ENCODE results near the gene PTCD3.

The PTCD3 gene

GRCh38 chr2:86069783-86070339 lies 36.2 kb upstream of the PTCD3 start:
- Histone ChIP-seq H3K4me3 (ENCODE audit: low read length) (no peak overlapping the region), H3K9me3 (ENCODE audit: control insufficient read depth, insufficient read depth, low read length) (no peaks in the 10 kb centered on the region), H3K36me3 (ENCODE audit: control insufficient read depth, insufficient read depth, low read length) (peaks cover 32% of the 10 kb centered on the region), H3K27ac (ENCODE audit: low read length) (no peak overlapping the region), H3K4me1 (ENCODE audit: control insufficient read depth, insufficient read depth, low read length) (no peaks in the 10 kb centered on the region), H3K27me3 (ENCODE audit: control insufficient read depth, insufficient read depth, low read length) (no peaks in the 10 kb centered on the region)
- DNase-seq (ENCODE audit: low read depth, low spot score): no peak
- WGBS (ENCODE audit: insufficient coverage, insufficient read length): no CpG with 5 or more reads among the region's 16 CpGs

GRCh38 chr2:86070868-86071267 lies 35.2 kb upstream of the PTCD3 start:
- Histone ChIP-seq H3K27me3 (ENCODE audit: control insufficient read depth, insufficient read depth, low read length) (no peaks in the 10 kb centered on the region), H3K4me3 (ENCODE audit: low read length) (no peak overlapping the region), H3K36me3 (ENCODE audit: control insufficient read depth, insufficient read depth, low read length) (peaks cover 31% of the 10 kb centered on the region), H3K27ac (ENCODE audit: low read length) (no peak overlapping the region), H3K4me1 (ENCODE audit: control insufficient read depth, insufficient read depth, low read length) (no peaks in the 10 kb centered on the region), H3K9me3 (ENCODE audit: control insufficient read depth, insufficient read depth, low read length) (no peaks in the 10 kb centered on the region)
- no CpG with 5 or more reads among the region's 2 CpGs for WGBS (ENCODE audit: insufficient coverage, insufficient read length)
- DNase-seq (ENCODE audit: low read depth, low spot score): no peak

GRCh38 chr2:86072271-86072858 lies 33.7 kb upstream of the PTCD3 start:
- no peaks in the 10 kb centered on the region for H3K4me1 ChIP-seq (ENCODE audit: control insufficient read depth, insufficient read depth, low read length)
- WGBS (ENCODE audit: insufficient coverage, insufficient read length): no CpG with 5 or more reads among the region's 9 CpGs
- H3K4me3 ChIP-seq (ENCODE audit: low read length): no peak overlapping the region
- no peak for DNase-seq (ENCODE audit: low read depth, low spot score)
- H3K27ac ChIP-seq (ENCODE audit: low read length): no peak overlapping the region
- H3K27me3 ChIP-seq (ENCODE audit: control insufficient read depth, insufficient read depth, low read length): no peaks in the 10 kb centered on the region
- peaks cover 39% of the 10 kb centered on the region for H3K36me3 ChIP-seq (ENCODE audit: control insufficient read depth, insufficient read depth, low read length)
- H3K9me3 ChIP-seq (ENCODE audit: control insufficient read depth, insufficient read depth, low read length): no peaks in the 10 kb centered on the region

GRCh38 chr2:86073225-86073624 lies 32.8 kb upstream of the PTCD3 start:
- no peaks in the 10 kb centered on the region for H3K27me3 ChIP-seq (ENCODE audit: control insufficient read depth, insufficient read depth, low read length)
- H3K4me3 ChIP-seq (ENCODE audit: low read length): no peak overlapping the region
- H3K4me1 ChIP-seq (ENCODE audit: control insufficient read depth, insufficient read depth, low read length): no peaks in the 10 kb centered on the region
- DNase-seq (ENCODE audit: low read depth, low spot score): no peak
- no CpG with 5 or more reads among the region's 1 CpG for WGBS (ENCODE audit: insufficient coverage, insufficient read length)
- H3K36me3 ChIP-seq (ENCODE audit: control insufficient read depth, insufficient read depth, low read length): peaks cover 43% of the 10 kb centered on the region
- no peak overlapping the region for H3K27ac ChIP-seq (ENCODE audit: low read length)
- H3K9me3 ChIP-seq (ENCODE audit: control insufficient read depth, insufficient read depth, low read length): no peaks in the 10 kb centered on the region

GRCh38 chr2:86074256-86074655 lies 31.8 kb upstream of the PTCD3 start:
- Histone ChIP-seq H3K4me3 (ENCODE audit: low read length) (no peak overlapping the region), H3K27me3 (ENCODE audit: control insufficient read depth, insufficient read depth, low read length) (no peaks in the 10 kb centered on the region), H3K27ac (ENCODE audit: low read length) (no peak overlapping the region), H3K9me3 (ENCODE audit: control insufficient read depth, insufficient read depth, low read length) (no peaks in the 10 kb centered on the region), H3K36me3 (ENCODE audit: control insufficient read depth, insufficient read depth, low read length) (peaks cover 47% of the 10 kb centered on the region), H3K4me1 (ENCODE audit: control insufficient read depth, insufficient read depth, low read length) (no peaks in the 10 kb centered on the region)
- DNase-seq (ENCODE audit: low read depth, low spot score): no peak
- WGBS (ENCODE audit: insufficient coverage, insufficient read length): no CpG with 5 or more reads among the region's 3 CpGs

- Histone ChIP-seq H3K9me3 (ENCODE audit: control insufficient read depth, insufficient read depth, low read length) (no peaks in the 10 kb centered on the region), H3K4me1 (ENCODE audit: control insufficient read depth, insufficient read depth, low read length) (no peaks in the 10 kb centered on the region), H3K27ac (ENCODE audit: low read length) (no peak overlapping the region), H3K27me3 (ENCODE audit: control insufficient read depth, insufficient read depth, low read length) (no peaks in the 10 kb centered on the region), H3K4me3 (ENCODE audit: low read length) (no peak overlapping the region), H3K36me3 (ENCODE audit: control insufficient read depth, insufficient read depth, low read length) (peaks cover 46% of the 10 kb centered on the region)
- DNase-seq (ENCODE audit: low read depth, low spot score): no peak
- WGBS (ENCODE audit: insufficient coverage, insufficient read length): no CpG with 5 or more reads among the region's 15 CpGs
Measured at GRCh38 chr2:86074811-86075210, 31.2 kb upstream of the PTCD3 start.

- Histone ChIP-seq H3K27ac (ENCODE audit: low read length) (no peak overlapping the region), H3K4me1 (ENCODE audit: control insufficient read depth, insufficient read depth, low read length) (no peaks in the 10 kb centered on the region), H3K4me3 (ENCODE audit: low read length) (no peak overlapping the region), H3K9me3 (ENCODE audit: control insufficient read depth, insufficient read depth, low read length) (no peaks in the 10 kb centered on the region), H3K27me3 (ENCODE audit: control insufficient read depth, insufficient read depth, low read length) (no peaks in the 10 kb centered on the region), H3K36me3 (ENCODE audit: control insufficient read depth, insufficient read depth, low read length) (peaks cover 49% of the 10 kb centered on the region)
- WGBS (ENCODE audit: insufficient coverage, insufficient read length): no CpG with 5 or more reads among the region's 5 CpGs
- no peak for DNase-seq (ENCODE audit: low read depth, low spot score)
Measured at GRCh38 chr2:86075886-86076285, 30.1 kb upstream of the PTCD3 start.

- H3K4me1 ChIP-seq (ENCODE audit: control insufficient read depth, insufficient read depth, low read length): no peaks in the 10 kb centered on the region
- H3K9me3 ChIP-seq (ENCODE audit: control insufficient read depth, insufficient read depth, low read length): no peaks in the 10 kb centered on the region
- H3K4me3 ChIP-seq (ENCODE audit: low read length): no peak overlapping the region
- no peak for DNase-seq (ENCODE audit: low read depth, low spot score)
- WGBS (ENCODE audit: insufficient coverage, insufficient read length): no CpG with 5 or more reads among the region's 7 CpGs
- H3K27ac ChIP-seq (ENCODE audit: low read length): no peak overlapping the region
- H3K27me3 ChIP-seq (ENCODE audit: control insufficient read depth, insufficient read depth, low read length): no peaks in the 10 kb centered on the region
- peaks cover 40% of the 10 kb centered on the region for H3K36me3 ChIP-seq (ENCODE audit: control insufficient read depth, insufficient read depth, low read length)
Measured at GRCh38 chr2:86078774-86079545, 27.1 kb upstream of the PTCD3 start.

- Histone ChIP-seq H3K27ac (ENCODE audit: low read length) (no peak overlapping the region), H3K9me3 (ENCODE audit: control insufficient read depth, insufficient read depth, low read length) (no peaks in the 10 kb centered on the region), H3K4me1 (ENCODE audit: control insufficient read depth, insufficient read depth, low read length) (no peaks in the 10 kb centered on the region), H3K36me3 (ENCODE audit: control insufficient read depth, insufficient read depth, low read length) (peaks cover 30% of the 10 kb centered on the region), H3K27me3 (ENCODE audit: control insufficient read depth, insufficient read depth, low read length) (no peaks in the 10 kb centered on the region), H3K4me3 (ENCODE audit: low read length) (no peak overlapping the region)
- peak; percentile 20 for DNase-seq (ENCODE audit: low read depth, low spot score)
- no CpG with 5 or more reads among the region's 14 CpGs for WGBS (ENCODE audit: insufficient coverage, insufficient read length)
Measured at GRCh38 chr2:86079981-86080911, 25.8 kb upstream of the PTCD3 start.

- no peak overlapping the region for H3K27ac ChIP-seq (ENCODE audit: low read length)
- DNase-seq (ENCODE audit: low read depth, low spot score): no peak
- H3K9me3 ChIP-seq (ENCODE audit: control insufficient read depth, insufficient read depth, low read length): no peaks in the 10 kb centered on the region
- no CpG with 5 or more reads among the region's 4 CpGs for WGBS (ENCODE audit: insufficient coverage, insufficient read length)
- no peaks in the 10 kb centered on the region for H3K27me3 ChIP-seq (ENCODE audit: control insufficient read depth, insufficient read depth, low read length)
- no peak overlapping the region for H3K4me3 ChIP-seq (ENCODE audit: low read length)
- H3K36me3 ChIP-seq (ENCODE audit: control insufficient read depth, insufficient read depth, low read length): peaks cover 31% of the 10 kb centered on the region
- no peaks in the 10 kb centered on the region for H3K4me1 ChIP-seq (ENCODE audit: control insufficient read depth, insufficient read depth, low read length)
Measured at GRCh38 chr2:86081724-86082123, 24.3 kb upstream of the PTCD3 start.
